Measurements from ENCODE around the gene PRRC2B.
"Not testable (repeated sequence)": the region's sequence is repeated elsewhere in the genome, so short reads cannot be mapped to it uniquely, and the experiment has no call there.

Gene PRRC2B

DNA sequence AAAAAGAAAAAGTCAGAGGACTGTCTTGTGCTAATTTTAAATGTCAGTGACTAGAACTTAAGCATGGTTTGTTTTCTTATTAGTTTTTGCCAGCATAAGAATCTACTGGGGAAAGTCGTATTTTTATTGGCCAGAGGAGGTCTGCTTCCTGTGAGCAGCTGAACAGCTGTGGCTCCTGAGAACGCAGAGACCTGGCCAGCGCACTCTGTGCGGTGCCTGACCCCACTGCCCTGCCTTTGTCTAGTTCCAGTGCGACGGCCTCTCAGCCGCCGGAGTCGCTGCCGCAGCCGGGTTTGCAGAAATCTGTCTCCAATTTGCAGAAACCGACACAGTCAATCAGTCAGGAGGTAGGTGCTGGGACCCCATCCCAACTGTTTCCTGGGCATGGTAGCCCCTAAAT is 42.5 kb downstream of the PRRC2B start:
- DNase-seq (ENCODE audit: low spot score) = no peak

DNA sequence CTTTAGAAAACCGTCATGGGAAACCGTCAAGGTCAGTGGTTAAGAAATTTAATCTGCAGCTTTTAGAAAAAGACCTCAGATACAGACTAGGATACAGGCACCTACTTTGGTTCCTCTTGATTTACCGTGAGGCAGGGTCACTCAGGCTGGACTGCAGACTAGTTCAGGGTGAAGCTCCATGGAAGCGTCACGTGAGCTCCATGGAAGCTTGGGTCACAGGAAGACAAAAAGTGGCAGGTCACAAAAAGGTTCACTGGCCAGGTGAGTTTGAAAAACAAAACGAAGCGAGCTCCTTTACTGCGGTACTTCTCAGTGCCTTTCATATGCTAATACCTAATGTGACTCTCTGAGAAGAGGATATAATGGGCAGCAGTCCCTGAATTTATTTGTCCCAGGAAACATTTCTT is 43.0 kb downstream of the PRRC2B start:
- no peak for DNase-seq (ENCODE audit: low spot score)

DNA sequence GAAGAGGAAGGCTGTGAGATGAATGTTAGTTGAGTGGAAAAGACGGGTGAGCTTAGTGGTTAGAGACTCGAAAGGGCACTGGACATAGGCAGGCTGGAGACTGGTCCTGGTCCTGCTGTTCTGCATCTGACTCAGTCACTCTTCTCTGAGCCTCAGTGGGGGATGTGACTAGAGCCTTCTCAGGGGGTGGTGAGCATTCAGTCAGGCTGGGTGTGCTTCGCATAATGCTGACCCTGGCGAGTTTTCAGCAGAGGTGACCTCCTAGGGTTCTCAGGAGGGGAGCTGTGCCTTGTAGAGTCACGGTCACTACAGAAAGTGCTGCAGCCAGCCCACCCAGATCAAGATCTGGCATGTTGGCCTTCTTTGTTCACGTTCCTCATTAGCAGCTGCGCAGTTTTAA is 44.3 kb downstream of the PRRC2B start:
- no peak for DNase-seq (ENCODE audit: low spot score)

DNA sequence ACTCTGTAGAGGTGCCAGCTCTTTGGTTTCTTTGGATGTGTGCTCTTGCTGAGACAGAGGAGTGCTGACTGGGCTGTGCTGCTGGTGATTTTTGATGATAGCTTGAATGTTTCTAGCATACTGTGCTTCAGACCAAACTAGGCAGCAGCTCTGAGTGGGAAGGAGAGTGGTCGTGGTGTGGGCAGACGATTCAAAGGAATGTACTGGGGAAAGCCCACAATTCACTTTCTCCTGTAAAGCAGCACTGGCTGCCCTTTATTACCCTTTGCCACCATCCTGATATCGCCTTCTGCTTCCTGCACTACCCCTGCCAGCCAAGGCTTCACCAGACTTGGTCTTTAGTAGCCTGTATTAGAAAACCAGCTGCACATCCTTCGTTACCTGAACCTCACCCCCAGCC is 45.3 kb downstream of the PRRC2B start:
- DNase-seq (ENCODE audit: low spot score) = no peak

DNA sequence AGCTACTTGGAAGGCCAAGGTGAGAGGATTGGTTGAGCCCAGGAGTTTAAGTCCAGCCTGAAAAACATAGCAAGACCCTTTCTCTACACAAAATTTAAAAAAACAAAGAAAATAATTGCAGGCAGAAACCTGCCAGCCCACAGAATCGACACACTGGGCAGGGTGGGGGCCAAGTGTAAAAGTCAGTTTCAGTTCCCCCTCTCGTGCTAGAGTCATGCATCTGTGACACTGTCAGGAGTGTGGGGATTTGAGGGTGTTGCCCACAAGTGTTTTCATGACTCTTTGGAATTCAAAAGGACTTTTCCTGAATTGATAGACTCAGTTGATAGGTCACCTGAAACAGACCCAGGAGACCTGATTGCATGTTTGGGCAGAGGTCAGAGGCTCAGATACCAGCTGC is 47.6 kb downstream of the PRRC2B start:
- no peak for DNase-seq (ENCODE audit: low spot score)

DNA sequence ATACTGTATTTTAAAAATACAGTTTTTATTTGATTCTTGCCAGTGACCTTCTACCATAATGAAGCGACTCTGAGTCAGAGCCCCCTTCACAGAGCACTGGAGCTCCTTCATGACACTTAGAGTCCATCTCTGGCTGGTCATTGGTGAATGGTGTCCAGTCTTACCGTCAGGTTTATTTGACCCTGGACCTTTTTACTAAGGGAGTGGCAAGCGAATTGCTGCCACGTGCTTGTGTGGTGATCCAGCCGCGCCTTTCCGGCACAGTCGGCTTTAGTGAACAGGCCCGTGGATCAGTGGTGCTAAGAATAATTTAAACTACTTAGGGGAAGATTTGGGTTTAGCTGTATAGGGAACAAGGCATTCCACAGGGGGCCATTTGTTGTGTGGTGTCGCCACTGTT is 48.5 kb downstream of the PRRC2B start:
- DNase-seq (ENCODE audit: low spot score) = no peak

DNA sequence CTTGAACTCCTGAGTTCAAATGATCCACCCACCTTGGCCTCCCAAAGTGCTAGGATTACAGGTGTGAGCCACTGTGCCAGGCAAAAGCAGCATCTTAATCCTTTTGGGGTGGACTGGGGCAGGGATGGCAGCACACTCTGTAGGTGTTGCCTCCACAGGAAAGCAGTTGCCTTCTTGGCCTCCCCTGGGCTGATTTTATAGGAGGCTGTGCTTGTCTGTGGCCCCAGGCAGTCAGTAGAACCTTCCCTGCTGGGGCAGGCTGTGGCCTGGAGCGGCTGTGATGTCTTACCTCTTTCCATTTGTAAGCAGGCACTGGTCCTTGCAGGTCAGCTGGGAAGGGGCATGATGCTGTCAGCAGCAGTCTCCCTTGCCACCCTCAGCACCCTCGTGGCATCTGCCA is 49.8 kb downstream of the PRRC2B start:
- no peak for DNase-seq (ENCODE audit: low spot score)

DNA sequence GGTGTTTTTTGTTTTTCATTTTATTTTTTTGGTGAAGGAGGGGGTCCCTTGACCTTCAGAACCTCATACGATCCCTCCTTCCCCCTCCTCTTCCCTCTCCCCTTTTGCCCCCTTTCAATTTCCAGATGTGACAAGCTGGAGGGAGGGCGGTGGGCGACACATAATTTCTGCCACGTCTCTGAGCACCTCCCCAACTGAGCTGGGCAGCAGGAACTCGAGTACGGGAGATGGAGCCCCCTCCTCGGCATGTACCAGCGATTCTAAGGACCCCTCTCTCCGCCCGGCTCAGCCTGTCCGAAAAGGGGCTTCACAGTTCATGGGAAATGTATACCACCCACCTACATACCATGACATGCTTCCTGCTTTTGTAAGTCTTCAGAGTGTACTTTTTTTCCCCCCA is 52.4 kb downstream of the PRRC2B start:
- DNase-seq (ENCODE audit: low spot score) = no peak

DNA sequence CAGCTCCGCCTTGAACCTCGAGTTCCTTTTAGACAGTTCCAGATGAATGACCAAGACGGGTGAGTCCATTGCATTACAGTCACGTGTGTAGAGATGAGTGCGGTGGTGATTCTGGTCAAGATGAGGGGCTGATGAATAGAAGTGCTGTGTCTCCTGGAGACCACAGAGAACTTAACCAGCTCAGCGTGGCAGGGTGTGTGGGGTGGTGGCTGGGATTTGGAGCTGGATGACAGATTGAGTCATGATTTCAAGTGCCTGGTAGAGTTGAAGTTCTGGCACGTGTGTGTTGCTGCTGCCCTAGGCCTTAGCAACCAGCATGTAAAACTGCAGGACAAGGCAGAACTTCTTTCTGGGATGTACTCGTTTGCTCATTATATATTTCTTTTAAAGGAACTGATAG is 53.3 kb downstream of the PRRC2B start:
- DNase-seq (ENCODE audit: low spot score) = no peak

DNA sequence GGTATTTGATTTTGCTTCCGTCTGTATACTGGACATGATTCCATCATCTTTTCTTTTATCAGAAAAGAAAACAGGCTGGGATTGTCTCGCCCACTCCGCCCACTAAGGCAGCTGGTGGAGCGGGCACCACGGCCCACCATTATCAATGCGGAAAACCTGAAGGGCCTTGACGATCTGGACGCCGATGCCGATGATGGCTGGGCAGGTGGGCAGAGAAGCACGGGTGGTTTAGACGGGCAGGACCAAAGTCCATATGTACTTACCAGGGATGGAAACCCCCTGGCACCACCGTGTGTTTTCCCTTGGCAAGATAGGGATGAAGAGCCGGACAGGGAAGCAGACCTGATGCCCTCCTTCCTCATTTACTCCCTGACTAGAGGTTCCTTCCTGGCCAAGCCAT is 53.7 kb downstream of the PRRC2B start:
- DNase-seq (ENCODE audit: low spot score) = no peak

DNA sequence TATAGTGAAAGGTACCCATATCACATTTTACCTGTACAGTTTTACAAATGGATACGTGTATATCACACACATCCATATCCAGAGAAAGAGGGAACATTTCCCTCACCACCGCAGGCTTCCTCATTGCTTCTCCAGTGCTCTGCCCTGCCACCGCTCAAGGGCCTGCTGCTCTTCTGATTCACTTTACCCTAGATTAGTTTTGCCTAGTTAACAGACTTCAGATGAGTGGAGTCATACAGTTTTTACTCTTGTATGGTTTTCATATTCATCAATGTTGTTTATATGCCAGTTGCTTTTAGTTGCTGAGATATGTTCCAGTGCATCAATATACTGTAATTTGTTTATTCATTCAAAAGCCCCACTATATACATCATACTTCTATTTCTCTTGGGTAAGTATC is 54.9 kb downstream of the PRRC2B start:
- no peak for DNase-seq (ENCODE audit: low spot score)

DNA sequence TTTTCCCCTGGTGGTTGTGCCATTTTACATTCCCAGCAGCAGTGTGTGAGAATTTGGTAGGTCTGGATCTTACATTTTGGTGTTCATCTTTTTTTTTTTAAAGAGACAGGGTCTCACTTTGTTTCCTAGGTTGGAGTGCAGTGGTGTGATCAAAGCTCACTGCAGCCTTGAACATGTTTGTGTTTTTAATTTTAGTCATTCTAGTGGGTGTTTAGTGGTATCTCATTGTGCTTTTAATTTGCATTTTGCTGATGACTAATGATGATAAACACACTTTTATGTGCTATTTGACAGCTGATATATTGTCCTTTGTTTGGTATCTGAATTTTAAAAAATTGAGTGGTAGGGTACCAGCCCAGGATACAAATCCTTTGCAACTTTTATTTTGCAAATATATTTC is 55.4 kb downstream of the PRRC2B start:
- no peak for DNase-seq (ENCODE audit: low spot score)

DNA sequence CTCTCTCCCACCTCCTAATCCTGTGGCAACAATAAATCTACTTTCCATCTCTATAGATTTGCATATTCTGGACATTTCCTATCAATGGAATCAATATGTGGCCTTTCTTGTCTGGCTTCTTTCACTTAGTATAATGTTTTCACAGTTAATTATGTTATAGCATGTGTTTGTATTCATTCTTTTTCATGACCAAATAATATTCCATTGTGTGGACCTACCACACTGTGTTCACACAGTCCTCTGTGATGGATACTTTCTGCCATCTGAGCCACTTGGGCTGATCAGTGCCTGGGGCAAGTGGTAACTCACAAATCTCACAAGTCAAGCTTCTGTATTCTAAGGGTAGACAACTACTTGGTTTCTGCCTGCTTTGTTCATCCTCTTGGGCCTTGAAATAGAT is 60.1 kb downstream of the PRRC2B start:
- DNase-seq (ENCODE audit: low spot score) = no peak

DNA sequence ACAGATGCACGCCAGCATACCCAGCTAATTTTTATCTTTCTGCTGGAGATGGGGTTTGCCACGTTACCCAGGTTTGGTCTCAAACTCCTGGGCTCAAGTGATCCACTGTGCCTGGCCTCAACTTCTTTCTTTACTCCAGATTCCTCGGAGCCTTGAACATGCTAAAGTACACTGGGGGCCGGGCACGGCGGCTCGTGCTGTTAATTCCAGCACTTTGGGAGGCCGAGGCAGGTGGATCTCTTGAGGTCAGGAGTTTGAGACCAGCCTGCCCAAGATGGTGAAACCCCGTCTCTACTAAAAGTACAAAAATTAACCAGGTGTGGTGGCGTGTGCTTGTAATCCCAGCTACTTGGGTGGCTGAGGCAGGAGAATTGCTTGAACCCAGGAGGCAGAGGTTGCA is 61.8 kb downstream of the PRRC2B start:
- DNase-seq (ENCODE audit: low spot score) = not testable (repeated sequence)

DNA sequence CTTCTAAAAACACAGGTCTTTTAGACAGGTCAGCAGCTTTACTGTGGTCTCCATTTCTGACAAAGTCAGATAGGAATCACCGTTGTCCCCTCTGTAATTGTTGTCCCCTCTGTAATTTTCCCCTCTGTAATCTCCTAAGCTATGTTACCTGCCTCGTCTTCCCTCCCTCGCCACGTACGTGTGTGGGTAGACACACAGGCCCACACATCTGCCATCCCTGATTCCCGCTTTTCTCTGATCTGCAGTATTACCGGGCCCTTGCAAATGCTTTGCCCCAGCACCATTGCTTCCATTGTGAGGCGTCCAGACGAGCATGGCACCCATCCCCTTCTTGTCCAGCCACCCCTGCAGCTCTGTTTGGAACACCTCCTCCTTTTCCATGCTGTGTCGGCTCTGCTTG is 63.9 kb downstream of the PRRC2B start:
- DNase-seq (ENCODE audit: low spot score) = no peak

DNA sequence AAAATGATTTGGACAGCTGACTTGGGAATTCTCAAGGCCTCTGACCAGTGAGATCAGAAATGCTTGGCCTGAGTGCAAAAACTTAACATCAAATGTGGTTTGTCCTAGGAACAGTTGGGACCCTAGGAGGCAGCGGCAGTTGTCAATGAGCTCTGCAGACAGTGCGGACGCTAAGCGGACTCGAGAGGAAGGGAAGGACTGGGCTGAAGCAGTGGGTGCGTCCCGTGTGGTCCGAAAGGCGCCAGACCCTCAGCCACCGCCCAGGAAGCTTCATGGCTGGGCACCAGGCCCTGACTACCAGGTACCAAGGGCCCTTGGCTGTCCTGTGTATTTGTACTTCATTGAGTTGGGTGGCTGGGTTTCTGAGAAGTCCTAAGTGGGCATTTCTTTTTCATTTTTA is 65.2 kb downstream of the PRRC2B start:
- no peak for DNase-seq (ENCODE audit: low spot score)

DNA sequence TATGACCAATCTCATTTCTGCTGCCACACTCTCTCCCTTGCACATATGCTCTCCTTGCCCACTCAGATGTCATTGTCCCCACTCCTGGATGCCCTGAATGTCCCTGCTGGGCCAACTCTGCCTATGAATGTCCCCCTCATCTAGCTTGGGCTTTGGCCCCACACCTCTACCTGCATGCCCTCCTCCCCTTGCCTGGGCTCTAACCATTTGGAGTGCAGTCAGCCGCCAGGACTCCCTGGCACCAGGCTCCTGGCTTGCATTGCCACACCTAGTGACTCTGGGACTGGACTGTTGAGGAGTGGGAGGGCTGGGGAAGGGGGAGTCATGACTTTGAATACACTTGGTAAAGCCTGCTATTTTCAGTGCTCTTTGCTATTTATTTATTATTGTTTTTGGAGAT is 67.3 kb downstream of the PRRC2B start:
- no peak for DNase-seq (ENCODE audit: low spot score)

DNA sequence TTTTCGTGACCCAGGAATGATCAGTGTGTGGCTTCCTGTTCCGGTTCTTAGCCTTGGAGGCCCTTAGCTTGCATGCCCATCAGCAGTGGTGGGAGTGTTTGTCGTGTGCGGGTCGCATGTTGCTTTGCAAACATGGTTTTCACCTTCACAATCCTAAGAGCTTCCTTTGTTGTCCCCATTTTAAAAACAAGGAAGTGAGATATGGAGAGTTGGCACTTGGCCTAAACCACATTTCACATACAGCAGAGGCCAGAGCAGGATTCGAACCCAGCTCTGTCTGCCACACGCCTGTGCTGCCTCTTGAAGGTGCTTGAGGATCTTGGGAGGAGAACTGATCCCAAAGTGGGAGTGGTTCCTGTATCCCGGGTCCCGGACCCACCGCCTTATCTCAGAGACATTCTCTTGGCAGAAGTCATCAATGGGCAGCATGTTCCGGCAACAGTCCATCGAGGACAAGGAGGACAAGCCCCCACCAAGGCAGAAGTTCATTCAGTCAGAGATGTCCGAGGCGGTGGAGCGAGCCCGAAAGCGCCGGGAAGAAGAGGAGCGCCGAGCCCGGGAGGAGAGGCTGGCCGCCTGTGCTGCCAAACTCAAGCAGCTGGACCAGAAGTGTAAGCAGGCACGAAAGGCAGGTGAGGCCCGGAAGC is 70.6 kb downstream of the PRRC2B start:
- no peak for DNase-seq (ENCODE audit: low spot score)

DNA sequence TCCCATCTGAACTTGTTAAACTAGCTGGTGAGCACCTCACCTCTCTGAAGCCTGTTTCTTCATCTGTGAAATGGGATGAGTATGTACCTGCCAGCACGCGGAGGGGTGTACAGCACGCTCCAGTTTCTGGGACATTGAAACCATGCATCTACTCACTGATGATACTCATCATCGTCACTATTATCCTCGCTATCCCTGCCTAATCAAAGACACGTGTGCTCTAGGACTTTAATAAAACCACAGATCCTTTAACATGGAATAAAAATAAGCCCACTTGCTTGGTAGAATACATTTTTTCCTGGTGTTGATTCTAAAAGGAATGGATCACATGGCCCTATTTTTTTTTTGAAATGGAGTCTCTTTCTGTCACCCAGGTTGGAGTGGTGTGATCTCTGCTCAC is 71.5 kb downstream of the PRRC2B start:
- DNase-seq (ENCODE audit: low spot score) = no peak

DNA sequence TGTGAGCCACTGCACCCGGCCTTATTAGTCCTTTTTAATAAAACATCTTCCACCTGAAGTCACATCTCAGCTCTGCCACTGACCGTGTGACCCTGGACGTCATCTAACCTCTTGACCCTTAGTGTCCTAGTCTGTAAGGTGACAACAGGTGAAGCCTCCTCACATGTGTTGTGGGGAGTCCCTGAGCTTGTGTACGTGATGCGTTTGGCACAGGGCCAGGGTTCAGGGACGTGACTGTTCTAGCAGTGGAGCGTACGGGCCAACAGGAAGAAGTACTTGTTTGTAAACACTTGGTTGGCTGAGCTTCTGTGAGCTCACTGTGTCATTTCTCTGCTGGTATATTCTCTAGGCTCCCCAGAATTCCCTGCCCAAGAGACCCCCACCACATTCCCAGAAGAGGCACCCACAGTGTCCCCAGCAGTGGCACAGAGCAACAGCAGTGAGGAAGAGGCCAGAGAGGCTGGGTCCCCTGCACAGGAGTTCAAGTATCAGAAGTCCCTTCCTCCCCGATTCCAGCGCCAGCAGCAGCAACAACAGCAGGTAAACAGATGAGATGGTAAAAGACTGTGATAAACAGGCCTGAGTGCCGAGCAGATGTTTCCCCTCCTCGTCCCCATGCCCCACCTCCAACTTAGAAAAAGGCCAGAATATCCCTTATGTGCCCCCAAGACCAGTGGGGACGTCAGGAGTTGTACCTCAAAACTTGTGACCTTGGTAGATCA is 73.5 kb downstream of the PRRC2B start:
- DNase-seq (ENCODE audit: low spot score) = no peak

DNA sequence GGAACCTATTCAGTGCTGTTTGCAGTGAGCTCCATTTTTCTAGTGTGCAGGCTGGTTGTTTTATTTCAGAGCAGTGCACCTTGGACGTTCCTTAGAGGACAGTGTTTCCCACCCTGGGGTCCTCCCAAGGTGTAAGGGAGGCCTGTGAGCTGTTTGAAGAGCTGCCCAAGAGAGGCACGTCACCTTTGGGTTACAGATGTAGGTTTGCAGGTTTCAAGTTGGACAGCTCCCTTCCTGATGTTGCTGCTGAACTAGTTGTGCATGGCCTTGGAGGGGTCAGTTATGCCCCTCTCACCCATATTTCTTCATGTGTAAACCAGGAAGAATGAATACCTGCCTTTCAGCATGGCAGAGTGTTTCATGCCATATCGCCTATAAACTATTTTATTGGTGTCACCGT is 74.1 kb downstream of the PRRC2B start:
- no peak for DNase-seq (ENCODE audit: low spot score)

DNA sequence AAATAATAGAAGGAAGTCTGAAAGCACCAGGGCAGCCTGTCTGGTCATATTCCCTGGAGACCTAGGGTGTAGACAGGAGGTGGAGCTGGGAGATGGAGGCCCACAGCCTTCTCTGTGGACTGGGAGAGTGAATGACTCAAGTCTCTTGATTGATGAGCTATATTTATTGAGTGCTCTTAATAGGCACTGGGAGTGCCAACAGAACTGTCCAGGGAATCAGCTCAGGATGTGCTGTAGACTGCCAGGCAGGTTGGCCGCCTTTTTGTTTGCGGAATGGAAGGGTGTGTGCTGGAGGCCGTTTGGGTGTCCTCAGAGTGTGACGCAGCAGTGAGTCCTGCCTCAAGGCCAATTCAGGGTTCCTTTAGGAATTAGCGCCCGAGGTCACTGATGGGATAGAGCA is 75.5 kb downstream of the PRRC2B start:
- DNase-seq (ENCODE audit: low spot score) = no peak

DNA sequence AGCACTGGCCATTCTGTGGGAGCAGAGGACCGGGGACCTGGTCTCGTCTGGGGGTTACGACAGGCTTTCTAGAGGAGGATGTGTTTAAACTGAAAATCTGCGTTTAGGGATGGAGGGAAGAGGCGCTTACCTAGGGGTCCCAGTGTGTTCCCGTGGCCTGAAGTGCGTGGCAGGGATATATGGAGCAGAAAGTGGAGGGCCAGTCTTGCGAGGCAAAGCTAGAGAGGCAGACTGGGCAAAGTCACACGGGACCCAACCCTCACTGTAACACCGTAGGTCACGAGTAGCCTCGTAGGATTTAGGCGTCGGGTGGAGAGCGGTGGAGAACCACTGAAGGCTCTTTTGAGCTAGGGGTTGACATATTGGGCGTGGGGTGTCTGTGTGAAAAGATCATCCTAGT is 76.1 kb downstream of the PRRC2B start:
- no peak for DNase-seq (ENCODE audit: low spot score)

DNA sequence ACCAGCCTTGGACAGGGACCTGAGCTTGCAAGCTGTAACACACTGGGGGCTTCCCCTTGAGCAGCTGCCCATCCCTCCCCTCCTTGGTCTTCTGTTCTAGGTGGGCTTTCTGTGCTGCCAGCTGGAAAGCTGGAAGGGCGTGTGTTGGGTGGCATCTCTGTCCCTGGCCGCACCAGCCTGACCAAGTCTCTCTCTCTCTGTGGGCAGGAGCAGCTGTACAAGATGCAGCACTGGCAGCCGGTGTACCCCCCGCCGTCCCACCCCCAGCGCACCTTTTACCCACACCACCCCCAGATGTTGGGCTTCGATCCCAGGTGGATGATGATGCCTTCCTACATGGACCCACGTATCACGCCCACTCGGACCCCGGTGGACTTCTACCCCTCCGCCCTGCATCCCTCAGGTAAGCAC is 76.7 kb downstream of the PRRC2B start:
- DNase-seq (ENCODE audit: low spot score) = no peak
